Astrocyte (in vitro differentiated cells and primary cell): Measurements from ENCODE around the gene COMMD4.

Experiments used
- CTCF ChIP-seq: IDR thresholded peaks from 2 replicates; pipeline ENCODE4 v1.5.1; 2011; ENCODE audit warnings: low read depth, mild to moderate bottlenecking, inconsistent platforms, low read length, moderate library complexity; ENCODE audit not compliant: insufficient read depth
- EZH2 ChIP-seq: IDR thresholded peaks from 2 replicates; pipeline ENCODE4 v1.6.1; 2012; ENCODE audit warnings: mild to moderate bottlenecking, low read length, inconsistent platforms; ENCODE audit not compliant: insufficient read depth

DNA sequence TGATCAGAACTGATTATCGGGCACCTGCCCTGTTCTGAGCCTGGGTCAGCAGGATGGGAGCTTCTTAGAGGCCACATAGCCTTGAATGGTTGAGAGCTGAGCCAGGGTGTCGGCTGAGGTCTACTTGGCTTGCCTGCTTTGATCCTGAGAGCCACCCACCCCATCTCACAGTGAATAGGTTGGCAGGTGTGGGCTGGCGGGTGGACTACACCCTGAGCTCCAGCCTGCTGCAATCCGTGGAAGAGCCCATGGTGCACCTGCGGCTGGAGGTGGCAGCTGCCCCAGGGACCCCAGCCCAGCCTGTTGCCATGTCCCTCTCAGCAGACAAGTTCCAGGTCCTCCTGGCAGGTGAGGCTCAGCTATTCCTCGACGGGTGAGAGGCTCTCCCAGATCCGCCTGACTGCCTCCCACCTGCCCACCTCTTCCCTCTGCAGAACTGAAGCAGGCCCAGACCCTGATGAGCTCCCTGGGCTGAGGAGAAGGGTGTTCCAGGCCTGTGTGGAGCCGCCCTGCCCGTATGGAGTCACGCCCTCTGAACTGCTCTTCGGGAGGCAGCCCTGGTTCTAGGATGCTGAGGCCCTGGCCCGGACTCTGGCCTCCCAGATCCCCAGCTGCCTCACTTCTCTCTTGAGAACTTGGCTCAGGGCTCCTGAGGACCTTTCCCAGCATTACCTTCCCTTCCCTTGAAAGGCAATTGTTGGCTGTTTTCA is 3.8 kb downstream of the COMMD4 start:
- TF ChIP-seq CTCF (no peak), EZH2 (no peak)
